PC-3 (cell line): ENCODE results near the gene NRDE2. TPM values are rescaled to one million over a fixed set of nuclear protein-coding genes. Genes with fewer than 3 reads are reported as not detected.

ENCODE experiments used
- ATAC-seq: fragments of 200-7000 bp; cut with Tn5 transposase; 2 replicates; pipeline ENCODE4 v1.9.1; 2020; ENCODE audit warnings: mild to moderate bottlenecking, moderate library complexity
- BruUV-seq: library from RNA; stranded (reverse); fragments of 400-500 nt; replicated peaks from 2 replicates; lab custom pipeline; 2021; lab: Mats Ljungman, UMichigan
- CTCF ChIA-PET: fragments of 300-600 bp; sonication (Branson Sonifier 250); formaldehyde crosslinking; loops from one replicate; lab custom pipeline; 2022; ENCODE audit warnings: antibody characterized with exemption; lab: Charles Lee
- POLR2A ChIA-PET: fragments of 300-600 bp; sonication (Branson Sonifier 250); formaldehyde crosslinking; loops from one replicate; lab custom pipeline; 2022; ENCODE audit warnings: antibody characterized with exemption; ENCODE audit not compliant: unreplicated experiment; lab: Charles Lee
- DNase-seq: peaks from one replicate; pipeline ENCODE4 v3.0.0-alpha.2; 2015
- H2AFZ ChIP-seq: fragments of 300-600 bp; sonication (generic); 2 replicates; pipeline ENCODE4 v1.6.0; 2016; ENCODE audit warnings: antibody characterized with exemption, low read length
- H3F3A ChIP-seq: fragments of 300-600 bp; sonication (generic); one replicate; pipeline ENCODE4 v1.6.0; 2017; ENCODE audit warnings: antibody characterized with exemption, low read length, control low read depth, mild to moderate bottlenecking; ENCODE audit not compliant: unreplicated experiment
- H3K27ac ChIP-seq: fragments of 300-600 bp; sonication (generic); 2 replicates; pipeline ENCODE4 v1.5.1; 2016; ENCODE audit warnings: mild to moderate bottlenecking, low read length
- H3K27me3 ChIP-seq: fragments of 300-600 bp; sonication (generic); 2 replicates; pipeline ENCODE4 v1.6.1; 2016; ENCODE audit warnings: low read length, mixed read lengths
- H3K36me3 ChIP-seq: fragments of 300-600 bp; sonication (generic); 2 replicates; pipeline ENCODE4 v1.6.1; 2016; ENCODE audit warnings: low read depth, mixed run types, low read length, mixed read lengths
- H3K4me1 ChIP-seq: fragments of 300-600 bp; sonication (generic); 2 replicates; pipeline ENCODE4 v1.5.1; 2016; ENCODE audit warnings: low read length; ENCODE audit not compliant: insufficient read depth
- H3K4me2 ChIP-seq: fragments of 300-600 bp; sonication (generic); 2 replicates; pipeline ENCODE4 v1.6.0; 2016; ENCODE audit warnings: low read length
- H3K4me3 ChIP-seq: fragments of 300-600 bp; sonication (generic); 2 replicates; pipeline ENCODE4 v1.5.1; 2016; ENCODE audit warnings: mild to moderate bottlenecking, low read length, mixed read lengths
- H3K79me2 ChIP-seq: fragments of 300-600 bp; sonication (generic); 2 replicates; pipeline ENCODE4 v1.6.1; 2017; ENCODE audit warnings: low read length, mixed read lengths
- H3K9ac ChIP-seq: fragments of 300-600 bp; sonication (generic); 2 replicates; pipeline ENCODE4 v1.6.0; 2016; ENCODE audit warnings: mild to moderate bottlenecking, low read length
- H3K9me2 ChIP-seq: fragments of 300-600 bp; sonication (generic); replicated peaks from 2 replicates; pipeline ENCODE4 v1.6.1; 2016; ENCODE audit warnings: mixed run types, low read length, mixed read lengths
- H3K9me3 ChIP-seq: fragments of 300-600 bp; sonication (generic); 2 replicates; pipeline ENCODE4 v1.6.1; 2016; ENCODE audit warnings: low read length, mixed read lengths
- H4K20me1 ChIP-seq: fragments of 300-600 bp; sonication (generic); 2 replicates; pipeline ENCODE4 v1.6.1; 2016; ENCODE audit warnings: low read length, mixed read lengths
- EZH2 ChIP-seq: fragments of 300-600 bp; sonication (generic); IDR thresholded peaks from one replicate; pipeline ENCODE4 v1.6.1; 2017; ENCODE audit warnings: antibody characterized with exemption, mild to moderate bottlenecking, low read length; ENCODE audit not compliant: unreplicated experiment
- EZH2phosphoT487 ChIP-seq: fragments of 300-600 bp; sonication (generic); IDR thresholded peaks from 2 replicates; pipeline ENCODE4 v1.6.1; 2018; ENCODE audit warnings: mild to moderate bottlenecking, antibody characterized with exemption, low read length, borderline replicate concordance
- intact Hi-C: fragments of 100-400 bp; cut with micrococcal nuclease; formaldehyde crosslinking; loops from 2 replicates; pipeline ENCODE4 v1.9.0; 2023
- total RNA-seq: library from RNA; depleted of rRNA; stranded (reverse); fragments of >200 nt; gene quantifications from 2 replicates; pipeline ENCODE4 v1.2.3, GENCODE V29; 2014
- TF ChIP-seq, protein P1 (sequence below): fragments of 300-600 bp; sonication (generic); conservative IDR thresholded peaks from 2 replicates; pipeline ENCODE4 v1.5.1; 2017; ENCODE audit warnings: antibody characterized with exemption, low read depth, mild to moderate bottlenecking, low read length

NRDE2 gene
- total RNA-seq, 1 experiment from 2014 or later = 18.3 TPM

- ChIA-PET POLR2A (no interaction called here), CTCF (no interaction called here)
- no peaks in the 10 kb centered on the region for H3K79me2 ChIP-seq
- H3K27ac ChIP-seq = no peak overlapping the region
- intact Hi-C loops = no loop called here
- no peaks in the 10 kb centered on the region for H3K27me3 ChIP-seq
- no peak for DNase-seq
- H3K4me1 ChIP-seq = peaks cover 15% of the 10 kb centered on the region
- BruUV-seq = no TSS peak
- H4K20me1 ChIP-seq = no peaks in the 10 kb centered on the region
- H3F3A ChIP-seq = no peaks in the 10 kb centered on the region
- no peaks in the 10 kb centered on the region for H3K9me3 ChIP-seq
- H3K9ac ChIP-seq = no peak overlapping the region
- H3K36me3 ChIP-seq = no peaks in the 10 kb centered on the region; the same call in 1 of the 2 replicates
- TF ChIP-seq, protein P1, sequence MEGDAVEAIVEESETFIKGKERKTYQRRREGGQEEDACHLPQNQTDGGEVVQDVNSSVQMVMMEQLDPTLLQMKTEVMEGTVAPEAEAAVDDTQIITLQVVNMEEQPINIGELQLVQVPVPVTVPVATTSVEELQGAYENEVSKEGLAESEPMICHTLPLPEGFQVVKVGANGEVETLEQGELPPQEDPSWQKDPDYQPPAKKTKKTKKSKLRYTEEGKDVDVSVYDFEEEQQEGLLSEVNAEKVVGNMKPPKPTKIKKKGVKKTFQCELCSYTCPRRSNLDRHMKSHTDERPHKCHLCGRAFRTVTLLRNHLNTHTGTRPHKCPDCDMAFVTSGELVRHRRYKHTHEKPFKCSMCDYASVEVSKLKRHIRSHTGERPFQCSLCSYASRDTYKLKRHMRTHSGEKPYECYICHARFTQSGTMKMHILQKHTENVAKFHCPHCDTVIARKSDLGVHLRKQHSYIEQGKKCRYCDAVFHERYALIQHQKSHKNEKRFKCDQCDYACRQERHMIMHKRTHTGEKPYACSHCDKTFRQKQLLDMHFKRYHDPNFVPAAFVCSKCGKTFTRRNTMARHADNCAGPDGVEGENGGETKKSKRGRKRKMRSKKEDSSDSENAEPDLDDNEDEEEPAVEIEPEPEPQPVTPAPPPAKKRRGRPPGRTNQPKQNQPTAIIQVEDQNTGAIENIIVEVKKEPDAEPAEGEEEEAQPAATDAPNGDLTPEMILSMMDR = no peak
- TF ChIP-seq EZH2 = no peak
- no peak for TF ChIP-seq EZH2phosphoT487
- no peak overlapping the region for H3K4me2 ChIP-seq
- no peak overlapping the region for H2AFZ ChIP-seq
- H3K4me3 ChIP-seq = no peak overlapping the region
- H3K9me2 ChIP-seq = no peaks in the 10 kb centered on the region
- no peak for ATAC-seq
Measured at GRCh38 chr14:90278199-90279175, 53.3 kb downstream of the NRDE2 start.

DNA sequence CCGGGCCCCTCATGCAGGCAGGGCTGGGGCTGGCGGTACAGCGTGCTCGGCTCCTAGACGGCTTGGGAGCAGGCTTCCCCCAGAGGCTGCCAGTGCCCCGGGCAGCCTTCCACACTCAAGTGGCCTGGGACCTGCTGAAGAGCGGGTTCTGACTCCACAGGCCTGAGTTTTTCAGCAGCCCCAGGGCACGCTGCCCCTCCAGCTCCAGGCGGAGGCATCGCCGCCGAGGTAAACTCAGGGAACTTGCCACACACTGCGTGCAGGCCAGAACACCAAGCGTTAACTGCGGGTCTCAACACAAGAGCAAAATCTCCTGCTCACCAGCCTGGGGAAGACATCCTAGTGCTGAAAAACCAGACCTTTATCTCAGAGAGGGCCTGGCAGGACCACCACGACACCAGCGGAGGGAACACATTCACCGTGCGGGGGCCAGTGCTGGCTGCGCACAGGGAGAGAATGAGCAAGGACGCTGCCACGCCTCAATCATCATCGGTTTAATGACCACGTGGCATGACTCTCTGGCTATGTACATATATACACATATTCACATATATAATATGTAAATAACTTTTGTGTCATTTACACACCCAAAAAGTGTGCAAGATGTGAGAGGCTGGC is 54.1 kb downstream of the NRDE2 start:
- TF ChIP-seq EZH2 (no peak), EZH2phosphoT487 (no peak)
- TF ChIP-seq, protein P1 = no peak
- H3K4me1 ChIP-seq = peaks cover 15% of the 10 kb centered on the region
- H2AFZ ChIP-seq = no peak overlapping the region
- H3K9me2 ChIP-seq = no peaks in the 10 kb centered on the region
- no peak overlapping the region for H3K4me3 ChIP-seq
- ChIA-PET CTCF (interaction anchor here (0.9 kb wide), 1 partner anchor 19 kb away, joined by 3 read pairs; no protein-coding TSS in a partner anchor), POLR2A (no interaction called here)
- intact Hi-C loops = no loop called here
- H4K20me1 ChIP-seq = no peaks in the 10 kb centered on the region
- H3K4me2 ChIP-seq = no peak overlapping the region
- H3K9ac ChIP-seq = no peak overlapping the region
- no peak overlapping the region for H3K27ac ChIP-seq
- H3K36me3 ChIP-seq = peaks cover 4% of the 10 kb centered on the region
- ATAC-seq = no peak
- no peaks in the 10 kb centered on the region for H3K27me3 ChIP-seq
- H3K9me3 ChIP-seq = no peaks in the 10 kb centered on the region
- H3K79me2 ChIP-seq = no peaks in the 10 kb centered on the region
- no TSS peak for BruUV-seq
- H3F3A ChIP-seq = no peaks in the 10 kb centered on the region
- DNase-seq = no peak
